Measurements from ENCODE around the gene INPP1.

The INPP1 gene

DNA sequence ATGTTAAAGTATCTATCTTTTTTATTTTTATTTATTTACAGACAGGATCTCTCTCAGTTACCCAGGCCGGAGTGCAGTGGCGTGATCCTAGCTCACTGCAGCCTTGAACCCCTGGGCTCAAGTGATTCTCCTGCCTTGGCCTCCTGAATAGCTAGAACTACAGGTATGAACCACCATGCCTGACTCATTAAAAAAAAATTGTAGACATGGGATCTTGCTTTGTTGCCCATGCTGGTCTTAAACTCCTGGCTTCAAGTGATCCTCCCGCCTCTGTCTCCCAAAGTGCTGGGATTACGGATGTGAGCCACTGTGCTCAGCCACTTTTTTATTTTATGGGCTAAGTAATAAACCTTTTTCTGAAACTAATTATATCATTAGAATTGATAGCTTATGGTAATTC is 71.9 kb downstream of the INPP1 start:
- no peaks in the 10 kb centered on the region for H3K27me3 ChIP-seq (ENCODE audit: insufficient read depth, poor library complexity, severe bottlenecking)
- DNase-seq (ENCODE audit: low read depth in 1 of 2, low spot score in 1 of 2) = no peak
- no peak overlapping the region for H3K27ac ChIP-seq (replicated peaks)
- TF ChIP-seq POLR2AphosphoS5 (IDR thresholded peaks at IDR 0.05; ENCODE audit: low read depth) (no peak), SPI1 (IDR thresholded peaks at IDR 0.05; ENCODE audit: borderline replicate concordance, low read depth) (no peak), GABPA (IDR thresholded peaks at IDR 0.05; ENCODE audit: low read depth) (no peak)
- TF ChIP-seq, protein P1, sequence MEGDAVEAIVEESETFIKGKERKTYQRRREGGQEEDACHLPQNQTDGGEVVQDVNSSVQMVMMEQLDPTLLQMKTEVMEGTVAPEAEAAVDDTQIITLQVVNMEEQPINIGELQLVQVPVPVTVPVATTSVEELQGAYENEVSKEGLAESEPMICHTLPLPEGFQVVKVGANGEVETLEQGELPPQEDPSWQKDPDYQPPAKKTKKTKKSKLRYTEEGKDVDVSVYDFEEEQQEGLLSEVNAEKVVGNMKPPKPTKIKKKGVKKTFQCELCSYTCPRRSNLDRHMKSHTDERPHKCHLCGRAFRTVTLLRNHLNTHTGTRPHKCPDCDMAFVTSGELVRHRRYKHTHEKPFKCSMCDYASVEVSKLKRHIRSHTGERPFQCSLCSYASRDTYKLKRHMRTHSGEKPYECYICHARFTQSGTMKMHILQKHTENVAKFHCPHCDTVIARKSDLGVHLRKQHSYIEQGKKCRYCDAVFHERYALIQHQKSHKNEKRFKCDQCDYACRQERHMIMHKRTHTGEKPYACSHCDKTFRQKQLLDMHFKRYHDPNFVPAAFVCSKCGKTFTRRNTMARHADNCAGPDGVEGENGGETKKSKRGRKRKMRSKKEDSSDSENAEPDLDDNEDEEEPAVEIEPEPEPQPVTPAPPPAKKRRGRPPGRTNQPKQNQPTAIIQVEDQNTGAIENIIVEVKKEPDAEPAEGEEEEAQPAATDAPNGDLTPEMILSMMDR (IDR thresholded peaks at IDR 0.05; ENCODE audit: insufficient read depth, low read length) = no peak
- TF ChIP-seq, protein P2, sequence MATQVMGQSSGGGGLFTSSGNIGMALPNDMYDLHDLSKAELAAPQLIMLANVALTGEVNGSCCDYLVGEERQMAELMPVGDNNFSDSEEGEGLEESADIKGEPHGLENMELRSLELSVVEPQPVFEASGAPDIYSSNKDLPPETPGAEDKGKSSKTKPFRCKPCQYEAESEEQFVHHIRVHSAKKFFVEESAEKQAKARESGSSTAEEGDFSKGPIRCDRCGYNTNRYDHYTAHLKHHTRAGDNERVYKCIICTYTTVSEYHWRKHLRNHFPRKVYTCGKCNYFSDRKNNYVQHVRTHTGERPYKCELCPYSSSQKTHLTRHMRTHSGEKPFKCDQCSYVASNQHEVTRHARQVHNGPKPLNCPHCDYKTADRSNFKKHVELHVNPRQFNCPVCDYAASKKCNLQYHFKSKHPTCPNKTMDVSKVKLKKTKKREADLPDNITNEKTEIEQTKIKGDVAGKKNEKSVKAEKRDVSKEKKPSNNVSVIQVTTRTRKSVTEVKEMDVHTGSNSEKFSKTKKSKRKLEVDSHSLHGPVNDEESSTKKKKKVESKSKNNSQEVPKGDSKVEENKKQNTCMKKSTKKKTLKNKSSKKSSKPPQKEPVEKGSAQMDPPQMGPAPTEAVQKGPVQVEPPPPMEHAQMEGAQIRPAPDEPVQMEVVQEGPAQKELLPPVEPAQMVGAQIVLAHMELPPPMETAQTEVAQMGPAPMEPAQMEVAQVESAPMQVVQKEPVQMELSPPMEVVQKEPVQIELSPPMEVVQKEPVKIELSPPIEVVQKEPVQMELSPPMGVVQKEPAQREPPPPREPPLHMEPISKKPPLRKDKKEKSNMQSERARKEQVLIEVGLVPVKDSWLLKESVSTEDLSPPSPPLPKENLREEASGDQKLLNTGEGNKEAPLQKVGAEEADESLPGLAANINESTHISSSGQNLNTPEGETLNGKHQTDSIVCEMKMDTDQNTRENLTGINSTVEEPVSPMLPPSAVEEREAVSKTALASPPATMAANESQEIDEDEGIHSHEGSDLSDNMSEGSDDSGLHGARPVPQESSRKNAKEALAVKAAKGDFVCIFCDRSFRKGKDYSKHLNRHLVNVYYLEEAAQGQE (IDR thresholded peaks at IDR 0.05; ENCODE audit: insufficient replicate concordance, low read depth) = no peak
- no peak overlapping the region for H3K4me3 ChIP-seq (replicated peaks; ENCODE audit: insufficient read depth, low read length)

DNA sequence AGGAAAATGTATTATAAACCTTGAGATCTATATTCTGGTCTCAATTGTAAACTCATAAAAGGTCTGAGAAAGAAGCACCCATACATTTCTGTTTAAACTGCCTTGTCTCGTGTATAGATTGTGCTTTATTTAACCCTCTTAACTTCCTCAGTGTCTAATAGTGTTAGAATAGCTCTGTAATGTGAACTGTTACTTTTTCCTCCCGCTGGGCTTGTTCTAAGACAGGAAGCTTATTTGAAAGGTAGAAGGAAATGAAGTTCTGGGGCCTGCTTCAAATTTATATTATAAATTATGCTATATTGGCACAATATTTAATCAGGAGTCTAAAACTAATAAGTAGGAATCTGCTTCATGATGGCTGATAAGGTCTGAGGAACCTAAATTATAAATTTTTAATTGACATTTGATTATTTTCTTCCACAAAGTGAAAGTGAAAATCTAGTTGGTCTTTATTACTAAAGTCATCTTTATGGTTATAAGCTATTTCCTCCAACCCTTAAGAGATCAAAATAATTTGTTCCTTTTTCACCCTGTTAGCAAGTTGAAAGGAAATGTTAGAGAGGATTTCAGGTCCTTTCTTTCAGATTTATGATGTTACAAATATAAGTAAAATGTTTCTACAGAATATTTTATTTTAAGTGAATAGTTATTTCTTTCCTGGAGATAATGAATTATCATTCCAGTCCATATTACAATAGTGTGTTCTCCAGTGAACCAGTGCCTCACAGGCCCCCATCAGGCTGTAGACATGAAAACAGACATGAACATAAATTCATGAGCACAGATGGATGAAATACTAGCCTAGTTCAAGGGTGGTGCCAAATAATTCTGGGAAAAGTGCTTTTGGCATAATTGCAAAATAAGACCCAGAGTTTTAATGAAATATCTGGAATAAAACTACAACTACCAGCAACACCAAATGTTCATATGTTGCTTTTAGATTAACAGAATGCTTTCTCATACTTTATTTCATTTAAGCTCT is 72.7 kb downstream of the INPP1 start:
- DNase-seq (ENCODE audit: low read depth in 1 of 2, low spot score in 1 of 2) = no peak
- H3K4me3 ChIP-seq (replicated peaks; ENCODE audit: insufficient read depth, low read length) = no peak overlapping the region
- H3K27me3 ChIP-seq (ENCODE audit: insufficient read depth, poor library complexity, severe bottlenecking) = no peaks in the 10 kb centered on the region
- TF ChIP-seq GABPA (IDR thresholded peaks at IDR 0.05; ENCODE audit: low read depth) (no peak), SPI1 (IDR thresholded peaks at IDR 0.05; ENCODE audit: borderline replicate concordance, low read depth) (no peak), POLR2AphosphoS5 (IDR thresholded peaks at IDR 0.05; ENCODE audit: low read depth) (no peak)
- TF ChIP-seq, protein P2 (IDR thresholded peaks at IDR 0.05; ENCODE audit: insufficient replicate concordance, low read depth) = no peak
- TF ChIP-seq, protein P1 (IDR thresholded peaks at IDR 0.05; ENCODE audit: insufficient read depth, low read length) = no peak
- H3K27ac ChIP-seq (replicated peaks) = no peak overlapping the region

DNA sequence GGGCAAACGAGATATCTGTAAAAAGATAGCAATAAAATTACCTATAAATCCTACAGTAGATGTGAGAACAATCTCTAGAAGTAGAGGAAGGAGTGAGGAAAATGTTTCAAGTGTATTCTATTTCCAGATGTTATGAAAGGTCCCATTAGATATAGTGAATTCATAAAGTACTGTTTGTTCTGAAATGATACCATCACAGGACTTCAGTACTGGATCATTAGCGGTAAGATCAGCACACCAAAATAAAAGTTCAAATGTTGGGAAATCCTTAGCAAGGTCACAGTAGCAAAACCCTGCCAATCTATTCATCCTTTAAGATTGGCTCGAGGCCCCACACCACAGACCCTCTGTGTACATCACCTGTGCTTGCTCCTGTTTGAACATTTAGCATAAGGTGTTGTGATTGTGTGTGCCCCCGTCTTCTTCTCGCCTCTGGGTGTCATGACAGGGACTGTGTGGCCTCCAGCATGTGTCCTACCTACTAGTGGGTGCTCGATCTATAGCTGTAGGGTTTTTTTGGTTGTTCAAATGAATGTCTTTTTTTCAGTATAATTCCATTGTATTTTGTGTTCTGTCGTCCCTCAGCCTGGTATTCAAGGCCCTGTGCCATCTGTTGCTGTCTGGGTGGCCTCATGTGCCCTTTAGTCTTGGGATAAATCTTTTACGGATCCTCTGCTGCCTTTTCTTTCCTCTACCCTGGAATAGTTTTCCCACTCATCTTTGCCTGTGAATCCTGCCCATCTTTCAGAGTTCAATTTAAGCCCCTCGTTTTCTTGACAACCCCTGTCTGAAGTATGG is 73.9 kb downstream of the INPP1 start:
- Histone ChIP-seq H3K4me3 (replicated peaks; ENCODE audit: insufficient read depth, low read length) (no peak overlapping the region), H3K27ac (replicated peaks) (no peak overlapping the region), H3K27me3 (ENCODE audit: insufficient read depth, poor library complexity, severe bottlenecking) (no peaks in the 10 kb centered on the region)
- DNase-seq (ENCODE audit: low read depth in 1 of 2, low spot score in 1 of 2) = no peak
- TF ChIP-seq GABPA (IDR thresholded peaks at IDR 0.05; ENCODE audit: low read depth) (no peak), POLR2AphosphoS5 (IDR thresholded peaks at IDR 0.05; ENCODE audit: low read depth) (no peak)

DNA sequence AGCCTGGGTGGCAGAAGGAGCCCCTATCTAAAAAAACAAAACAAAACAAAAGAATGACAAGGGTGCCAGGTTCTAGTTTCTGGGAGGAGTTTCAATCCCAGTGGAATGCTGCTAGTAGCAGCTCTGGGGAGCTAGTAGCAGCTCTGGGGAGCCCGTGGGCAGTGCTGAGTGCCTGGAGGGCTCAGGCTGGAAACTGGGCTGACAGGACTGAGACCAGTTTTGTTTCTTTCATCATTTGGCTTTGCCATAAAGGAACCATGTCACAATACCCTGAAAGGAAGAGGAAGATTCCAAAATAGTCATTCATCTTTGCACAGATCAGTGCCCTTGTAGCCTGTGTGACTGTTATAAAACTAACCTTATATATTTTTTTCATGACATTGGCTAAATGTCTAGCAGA is 75.3 kb downstream of the INPP1 start:
- no peak for DNase-seq (ENCODE audit: low read depth in 1 of 2, low spot score in 1 of 2)
- no peak overlapping the region for H3K4me3 ChIP-seq (replicated peaks; ENCODE audit: insufficient read depth, low read length)
- H3K27me3 ChIP-seq (ENCODE audit: insufficient read depth, poor library complexity, severe bottlenecking) = no peaks in the 10 kb centered on the region

More for the DNA sequence above, 75.3 kb downstream of the INPP1 start:
- H3K27ac ChIP-seq (replicated peaks) = no peak overlapping the region
- TF ChIP-seq GABPA (IDR thresholded peaks at IDR 0.05; ENCODE audit: low read depth) = no peak
- TF ChIP-seq, protein P2 (IDR thresholded peaks at IDR 0.05; ENCODE audit: insufficient replicate concordance, low read depth) = no peak
- TF ChIP-seq, protein P1 (IDR thresholded peaks at IDR 0.05; ENCODE audit: insufficient read depth, low read length) = no peak
- TF ChIP-seq SPI1 (IDR thresholded peaks at IDR 0.05; ENCODE audit: borderline replicate concordance, low read depth) = no peak
- TF ChIP-seq POLR2AphosphoS5 (IDR thresholded peaks at IDR 0.05; ENCODE audit: low read depth) = no peak
